ENCODE data around the gene KLRB1. TPM values are rescaled to one million over a fixed set of nuclear protein-coding genes. Genes with fewer than 3 reads are reported as not detected.
"Not testable (repeated sequence)": the region's sequence is repeated elsewhere in the genome, so short reads cannot be mapped to it uniquely, and the experiment has no call there.

Gene KLRB1
- total RNA-seq, 4 donors from 2014 or later, result 0.41 to 0.61 TPM; not detected in 2

GRCh38 chr12:9647825-9648700 lies 40.3 kb upstream of the KLRB1 start:
- H3K36me3 ChIP-seq, result no peaks in the 10 kb centered on the region
- peak overlapping the region; percentile 47 to 68 for H3K4me3 ChIP-seq
- peaks cover 0 to 6% of the 10 kb centered on the region in 2 donors for H3K4me1 ChIP-seq
- TF ChIP-seq CTCF (IDR thresholded peaks at IDR 0.05), result peak in 1 of 4 experiments; percentile 25
- TF ChIP-seq POLR2A (IDR thresholded peaks at IDR 0.05), result peak; percentile 56 to 59
- no peaks in the 10 kb centered on the region for H3K27me3 ChIP-seq
- intact Hi-C loops (cut with DNase I; ENCODE audit: low total_unique reads), result no loop called here
- DNase-seq, result peak; percentile 79 to 85
- no peaks in the 10 kb centered on the region for H3K9me3 ChIP-seq
- H3K27ac ChIP-seq, result peak overlapping the region; percentile 84 to 91

GRCh38 chr12:9646794-9647781 lies 39.4 kb upstream of the KLRB1 start:
- H3K4me1 ChIP-seq, result peaks cover 0 to 6% of the 10 kb centered on the region in 2 donors
- H3K36me3 ChIP-seq, result no peaks in the 10 kb centered on the region
- H3K9me3 ChIP-seq, result no peaks in the 10 kb centered on the region
- no peak for TF ChIP-seq POLR2A (IDR thresholded peaks at IDR 0.05)
- TF ChIP-seq CTCF (IDR thresholded peaks at IDR 0.05), result no peak
- no peaks in the 10 kb centered on the region for H3K27me3 ChIP-seq
- peak overlapping the region; percentile 84 to 91 for H3K27ac ChIP-seq
- intact Hi-C loops (cut with DNase I; ENCODE audit: low total_unique reads), result no loop called here
- peak overlapping the region; percentile 47 to 68 for H3K4me3 ChIP-seq
- no peak for DNase-seq

- H3K27me3 ChIP-seq; H3K4me3 ChIP-seq; intact Hi-C loops (cut with DNase I; ENCODE audit: low total_unique reads); H3K27ac ChIP-seq; DNase-seq; H3K4me1 ChIP-seq; H3K9me3 ChIP-seq; H3K36me3 ChIP-seq: not testable (repeated sequence)
Measured at GRCh38 chr12:9644985-9645551, 37.4 kb upstream of the KLRB1 start.

- Histone ChIP-seq H3K4me1 (no peaks in the 10 kb centered on the region), H3K36me3 (no peaks in the 10 kb centered on the region), H3K27ac (no peak overlapping the region), H3K4me3 (no peak overlapping the region), H3K9me3 (no peaks in the 10 kb centered on the region), H3K27me3 (no peaks in the 10 kb centered on the region)
- intact Hi-C loops (cut with DNase I; ENCODE audit: low total_unique reads), result no loop called here
- no peak for DNase-seq
- TF ChIP-seq CTCF (IDR thresholded peaks at IDR 0.05) (no peak), POLR2A (IDR thresholded peaks at IDR 0.05) (no peak)
Measured at GRCh38 chr12:9643266-9643660, 35.5 kb upstream of the KLRB1 start.

- Histone ChIP-seq H3K36me3 (no peaks in the 10 kb centered on the region), H3K27ac (no peak overlapping the region), H3K4me3 (no peak overlapping the region), H3K9me3 (no peaks in the 10 kb centered on the region), H3K4me1 (no peaks in the 10 kb centered on the region), H3K27me3 (no peaks in the 10 kb centered on the region)
- TF ChIP-seq CTCF (IDR thresholded peaks at IDR 0.05), result no peak
- no peak for TF ChIP-seq POLR2A (IDR thresholded peaks at IDR 0.05)
- DNase-seq, result no peak
- intact Hi-C loops (cut with DNase I; ENCODE audit: low total_unique reads), result no loop called here
Measured at GRCh38 chr12:9642606-9643265, 35.0 kb upstream of the KLRB1 start.
